Astrocyte (in vitro differentiated cells and primary cell): ENCODE measurements around the gene ZNF629. TPM values are rescaled to one million over a fixed set of nuclear protein-coding genes. Genes with fewer than 3 reads are reported as not detected.
"Not testable (repeated sequence)": the region's sequence is repeated elsewhere in the genome, so short reads cannot be mapped to it uniquely, and the experiment has no call there.

Experiments used
- DNase-seq: peaks from one replicate; pipeline ENCODE4 v3.0.0-alpha.2; 2010; ENCODE audit warnings: low read depth
- FAIRE-seq: peaks from 2 replicates; lab custom pipeline; 2011; peaks lifted over from hg19 to GRCh38; lab: Jason Lieb, UNC
- H2AFZ ChIP-seq: 2 replicates; pipeline ENCODE4 v1.6.0; 2012; ENCODE audit warnings: low read depth, low read length, inconsistent platforms
- H3K27ac ChIP-seq: 2 replicates; pipeline ENCODE4 v1.5.1; 2011; ENCODE audit warnings: low read depth, low read length, inconsistent platforms
- H3K27me3 ChIP-seq: 2 replicates; pipeline ENCODE4 v1.6.0; 2011; ENCODE audit warnings: low read length, inconsistent platforms; ENCODE audit not compliant: insufficient read depth
- H3K36me3 ChIP-seq: 2 replicates; pipeline ENCODE4 v1.5.1; 2011; ENCODE audit warnings: low read length, inconsistent platforms; ENCODE audit not compliant: insufficient read depth
- H3K4me1 ChIP-seq: 2 replicates; pipeline ENCODE4 v1.5.1; 2011; ENCODE audit warnings: low read length, inconsistent platforms; ENCODE audit not compliant: insufficient read depth
- H3K4me2 ChIP-seq: 2 replicates; pipeline ENCODE4 v1.6.0; 2012; ENCODE audit warnings: low read length, inconsistent platforms
- H3K4me3 ChIP-seq: 2 replicates; pipeline ENCODE4 v1.5.1; 2011; ENCODE audit warnings: low read depth, mild to moderate bottlenecking, low read length, inconsistent platforms; ENCODE audit not compliant: insufficient read depth
- H3K79me2 ChIP-seq: 2 replicates; pipeline ENCODE4 v1.6.0; 2012; ENCODE audit warnings: mild to moderate bottlenecking, low read length, inconsistent platforms; ENCODE audit not compliant: insufficient read depth
- H3K9ac ChIP-seq: 2 replicates; pipeline ENCODE4 v1.6.0; 2012; ENCODE audit warnings: mild to moderate bottlenecking, low read length, inconsistent platforms
- H3K9me3 ChIP-seq: 2 replicates; pipeline ENCODE4 v1.5.1; 2012; ENCODE audit warnings: low read depth, mild to moderate bottlenecking, low read length, inconsistent platforms; ENCODE audit not compliant: insufficient read depth
- H4K20me1 ChIP-seq: 2 replicates; pipeline ENCODE4 v1.6.0; 2012; ENCODE audit warnings: low read length, inconsistent platforms; ENCODE audit not compliant: insufficient read depth
- H3K27ac Mint-ChIP-seq: one replicate; pipeline ENCODE4 v1.8.0; 2021; ENCODE audit warnings: mild to moderate bottlenecking, mixed read lengths; ENCODE audit not compliant: unreplicated experiment
- H3K27me3 Mint-ChIP-seq: one replicate; pipeline ENCODE4 v1.8.0; 2021; ENCODE audit warnings: low read depth, mixed read lengths; ENCODE audit not compliant: unreplicated experiment
- H3K36me3 Mint-ChIP-seq: one replicate; pipeline ENCODE4 v1.8.0; 2021; ENCODE audit warnings: low read depth, mixed read lengths; ENCODE audit not compliant: unreplicated experiment
- H3K4me1 Mint-ChIP-seq: one replicate; pipeline ENCODE4 v1.8.0; 2021; ENCODE audit warnings: low read depth, mixed read lengths; ENCODE audit not compliant: unreplicated experiment
- H3K4me3 Mint-ChIP-seq: one replicate; pipeline ENCODE4 v1.8.0; 2021; ENCODE audit warnings: mild to moderate bottlenecking, moderate library complexity, mixed read lengths; ENCODE audit not compliant: unreplicated experiment
- H3K9me3 Mint-ChIP-seq: one replicate; pipeline ENCODE4 v1.8.0; 2021; ENCODE audit warnings: mild to moderate bottlenecking, mixed read lengths; ENCODE audit not compliant: unreplicated experiment
- EZH2 ChIP-seq: IDR thresholded peaks from 2 replicates; pipeline ENCODE4 v1.6.1; 2012; ENCODE audit warnings: mild to moderate bottlenecking, low read length, inconsistent platforms; ENCODE audit not compliant: insufficient read depth
- total RNA-seq: library from RNA; stranded (reverse); gene quantifications from 2 replicates; pipeline ENCODE4 v1.2.1, GENCODE V29; 2021
- TF ChIP-seq, protein P1 (sequence below): IDR thresholded peaks from 2 replicates; pipeline ENCODE4 v1.5.1; 2011; ENCODE audit warnings: low read depth, mild to moderate bottlenecking, inconsistent platforms, low read length, moderate library complexity; ENCODE audit not compliant: insufficient read depth

The ZNF629 gene
- total RNA-seq, 1 donor from 2014 or later, result 17.6 TPM

- not testable (repeated sequence) for H2AFZ ChIP-seq, H3K4me3 ChIP-seq, H3K36me3 ChIP-seq, H3K9me3 Mint-ChIP-seq, H3K4me2 ChIP-seq, H3K4me3 Mint-ChIP-seq, H4K20me1 ChIP-seq, H3K27ac Mint-ChIP-seq, H3K27ac ChIP-seq, H3K27me3 ChIP-seq, H3K9ac ChIP-seq, FAIRE-seq, H3K36me3 Mint-ChIP-seq, H3K9me3 ChIP-seq, H3K4me1 Mint-ChIP-seq, H3K79me2 ChIP-seq, H3K27me3 Mint-ChIP-seq, DNase-seq
- H3K4me1 ChIP-seq, result peaks cover 12% of the 10 kb centered on the region
These were observed 22.0 kb upstream of the ZNF629 start for GRCh38 chr16:30808890-30809426.

- no peaks in the 10 kb centered on the region for H3K9me3 ChIP-seq
- no peak overlapping the region for H3K4me2 ChIP-seq
- no peaks in the 10 kb centered on the region for H3K36me3 Mint-ChIP-seq
- H3K79me2 ChIP-seq, result no peaks in the 10 kb centered on the region
- H3K4me3 ChIP-seq, result no peak overlapping the region
- H3K4me1 ChIP-seq, result peaks cover 12% of the 10 kb centered on the region
- peaks cover 6% of the 10 kb centered on the region for H3K27me3 Mint-ChIP-seq
- no peaks in the 10 kb centered on the region for H3K27me3 ChIP-seq
- no peaks in the 10 kb centered on the region for H3K36me3 ChIP-seq
- H3K4me1 Mint-ChIP-seq, result peaks cover 8% of the 10 kb centered on the region
- H3K27ac ChIP-seq, result no peak overlapping the region
- FAIRE-seq (no peak), DNase-seq (no peak)
- H4K20me1 ChIP-seq, result no peaks in the 10 kb centered on the region
- H3K4me3 Mint-ChIP-seq, result no peak overlapping the region
- H3K27ac Mint-ChIP-seq, result no peak overlapping the region
- TF ChIP-seq EZH2, result no peak
- TF ChIP-seq, protein P1, sequence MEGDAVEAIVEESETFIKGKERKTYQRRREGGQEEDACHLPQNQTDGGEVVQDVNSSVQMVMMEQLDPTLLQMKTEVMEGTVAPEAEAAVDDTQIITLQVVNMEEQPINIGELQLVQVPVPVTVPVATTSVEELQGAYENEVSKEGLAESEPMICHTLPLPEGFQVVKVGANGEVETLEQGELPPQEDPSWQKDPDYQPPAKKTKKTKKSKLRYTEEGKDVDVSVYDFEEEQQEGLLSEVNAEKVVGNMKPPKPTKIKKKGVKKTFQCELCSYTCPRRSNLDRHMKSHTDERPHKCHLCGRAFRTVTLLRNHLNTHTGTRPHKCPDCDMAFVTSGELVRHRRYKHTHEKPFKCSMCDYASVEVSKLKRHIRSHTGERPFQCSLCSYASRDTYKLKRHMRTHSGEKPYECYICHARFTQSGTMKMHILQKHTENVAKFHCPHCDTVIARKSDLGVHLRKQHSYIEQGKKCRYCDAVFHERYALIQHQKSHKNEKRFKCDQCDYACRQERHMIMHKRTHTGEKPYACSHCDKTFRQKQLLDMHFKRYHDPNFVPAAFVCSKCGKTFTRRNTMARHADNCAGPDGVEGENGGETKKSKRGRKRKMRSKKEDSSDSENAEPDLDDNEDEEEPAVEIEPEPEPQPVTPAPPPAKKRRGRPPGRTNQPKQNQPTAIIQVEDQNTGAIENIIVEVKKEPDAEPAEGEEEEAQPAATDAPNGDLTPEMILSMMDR, result no peak
- H3K9me3 Mint-ChIP-seq, result no peaks in the 10 kb centered on the region
- no peak overlapping the region for H3K9ac ChIP-seq
- H2AFZ ChIP-seq, result no peak overlapping the region
These were observed 21.1 kb upstream of the ZNF629 start for GRCh38 chr16:30808146-30808545.

- DNase-seq, result peak; percentile 66
- no peaks in the 10 kb centered on the region for H3K79me2 ChIP-seq
- peak overlapping the region; percentile 86 for H3K4me3 Mint-ChIP-seq
- H3K36me3 ChIP-seq, result no peaks in the 10 kb centered on the region
- H3K27me3 ChIP-seq, result no peaks in the 10 kb centered on the region
- H3K36me3 Mint-ChIP-seq, result no peaks in the 10 kb centered on the region
- H3K4me3 ChIP-seq, result peak overlapping the region; percentile 70
- no peak for FAIRE-seq
- peak overlapping the region; percentile 91 for H2AFZ ChIP-seq
- peak overlapping the region; percentile 88 for H3K9ac ChIP-seq
- H4K20me1 ChIP-seq, result no peaks in the 10 kb centered on the region
- peaks cover 8% of the 10 kb centered on the region for H3K4me1 Mint-ChIP-seq
- H3K4me1 ChIP-seq, result peaks cover 12% of the 10 kb centered on the region
- H3K4me2 ChIP-seq, result peak overlapping the region; percentile 97
- peaks cover 11% of the 10 kb centered on the region for H3K27me3 Mint-ChIP-seq
- no peak for TF ChIP-seq EZH2
- TF ChIP-seq, protein P1, result no peak
- H3K27ac Mint-ChIP-seq, result peak overlapping the region; percentile 62
- no peaks in the 10 kb centered on the region for H3K9me3 ChIP-seq
- H3K27ac ChIP-seq, result peak overlapping the region; percentile 70
- H3K9me3 Mint-ChIP-seq, result no peaks in the 10 kb centered on the region
These were observed 18.6 kb upstream of the ZNF629 start for GRCh38 chr16:30805370-30806169.
